Inflammatory macrophage (primary cell): ENCODE measurements around the gene CA12.
"Not testable (repeated sequence)": the region's sequence is repeated elsewhere in the genome, so short reads cannot be mapped to it uniquely, and the experiment has no call there.

Source experiments
- DNase-seq, 2 donors: peaks; one replicate each; pipeline ENCODE4 v3.0.0-alpha.2; 2020 to 2022

CA12 gene

GRCh38 chr15:63357061-63357460 lies 24.6 kb downstream of the CA12 start:
- DNase-seq: no peak

GRCh38 chr15:63354821-63355650 lies 26.6 kb downstream of the CA12 start:
- no peak for DNase-seq

- DNase-seq: no peak
These were observed 27.8 kb downstream of the CA12 start for GRCh38 chr15:63353887-63354286.

GRCh38 chr15:63353261-63353660 lies 28.4 kb downstream of the CA12 start:
- DNase-seq: no peak

GRCh38 chr15:63352808-63353207 lies 28.8 kb downstream of the CA12 start:
- no peak for DNase-seq

- no peak for DNase-seq
These were observed 30.5 kb downstream of the CA12 start for GRCh38 chr15:63351170-63351569.

- DNase-seq: no peak
These were observed 31.4 kb downstream of the CA12 start for GRCh38 chr15:63350178-63350621.

- no peak for DNase-seq
These were observed 32.0 kb downstream of the CA12 start for GRCh38 chr15:63349621-63350020.

GRCh38 chr15:63349156-63349555 lies 32.5 kb downstream of the CA12 start:
- no peak for DNase-seq

- DNase-seq: peak; percentile 58 to 74
These were observed 33.3 kb downstream of the CA12 start for GRCh38 chr15:63348392-63348791.

- DNase-seq: peak in 1 of 2 donors; percentile 10
These were observed 34.4 kb downstream of the CA12 start for GRCh38 chr15:63347074-63347857.

- DNase-seq: no peak
These were observed 36.3 kb downstream of the CA12 start for GRCh38 chr15:63345391-63345752.

GRCh38 chr15:63344731-63345390 lies 36.8 kb downstream of the CA12 start:
- DNase-seq: no peak

GRCh38 chr15:63342996-63343562 lies 38.6 kb downstream of the CA12 start:
- DNase-seq: not testable (repeated sequence)

GRCh38 chr15:63341898-63342297 lies 39.7 kb downstream of the CA12 start:
- no peak for DNase-seq

- DNase-seq: no peak
These were observed 40.8 kb downstream of the CA12 start for GRCh38 chr15:63340878-63341277.

- DNase-seq: no peak
These were observed 41.3 kb downstream of the CA12 start for GRCh38 chr15:63340353-63340752.

GRCh38 chr15:63339836-63340235 lies 41.8 kb downstream of the CA12 start:
- DNase-seq: no peak

- DNase-seq: no peak
These were observed 42.5 kb downstream of the CA12 start for GRCh38 chr15:63339006-63339766.

- no peak for DNase-seq
These were observed 43.5 kb downstream of the CA12 start for GRCh38 chr15:63338170-63338569.

- DNase-seq: no peak
These were observed 44.6 kb downstream of the CA12 start for GRCh38 chr15:63337046-63337445.

- no peak for DNase-seq
These were observed 46.0 kb downstream of the CA12 start for GRCh38 chr15:63335543-63336240.
